Natural killer cell treated with Interleukin-12 subunit alpha and Interleukin-12 subunit beta and Interleukin-15 and Interleukin-18, amount 100 ng/mL, for 72 hours (primary cell): Measurements from ENCODE around the gene DDX18. TPM values are rescaled to one million over a fixed set of nuclear protein-coding genes. Genes with fewer than 3 reads are reported as not detected.
A peak's percentile ranks its signal among the peaks of the same experiment; 100 is the strongest.
"Not testable (repeated sequence)": the region's sequence is repeated elsewhere in the genome, so short reads cannot be mapped to it uniquely, and the experiment has no call there.

ENCODE experiments used
- ATAC-seq, 2 donors: fragments of 150-1000 bp; cut with Tn5 transposase in 1 of 2; sonication (Bioruptor Pico), chemical (Tn5 transposase) in 1 of 2; 2 replicates each; pipeline ENCODE4 v1.10.0; 2021
- DNase-seq: peaks from one replicate; pipeline ENCODE4 v3.0.0; 2022; ENCODE audit warnings: low spot score
- H3K27ac Mint-ChIP-seq, 2 donors: 1 replicate in 1 of 2; 2 replicates in 1 of 2; pipeline ENCODE4 v1.8.0; 2022; ENCODE audit warnings: mixed read lengths in 2 of 2, mild to moderate bottlenecking in 1 of 2, moderate library complexity in 1 of 2
- H3K27me3 Mint-ChIP-seq, 2 donors: 1 replicate in 1 of 2; 2 replicates in 1 of 2; pipeline ENCODE4 v1.8.0; 2022; ENCODE audit warnings: mixed read lengths in 2 of 2
- H3K36me3 Mint-ChIP-seq: one replicate; pipeline ENCODE4 v1.8.0; 2022; ENCODE audit warnings: mixed read lengths
- H3K4me1 Mint-ChIP-seq, 2 donors: 1 replicate in 1 of 2; 2 replicates in 1 of 2; pipeline ENCODE4 v1.8.0; 2022; ENCODE audit warnings: low read depth in 2 of 2, mixed read lengths in 2 of 2, mild to moderate bottlenecking in 1 of 2
- H3K4me3 Mint-ChIP-seq: one replicate; pipeline ENCODE4 v1.8.0; 2022; ENCODE audit warnings: mixed read lengths
- H3K9me3 Mint-ChIP-seq: 2 replicates; pipeline ENCODE4 v1.8.0; 2022; ENCODE audit warnings: mixed read lengths
- total RNA-seq, 2 donors: library from RNA; stranded (reverse); gene quantifications; one replicate each; pipeline ENCODE4 v1.2.3, GENCODE V29; 2022

The DDX18 gene
- total RNA-seq, 2 donors from 2014 or later, result 88.9 to 93.4 TPM

DNA sequence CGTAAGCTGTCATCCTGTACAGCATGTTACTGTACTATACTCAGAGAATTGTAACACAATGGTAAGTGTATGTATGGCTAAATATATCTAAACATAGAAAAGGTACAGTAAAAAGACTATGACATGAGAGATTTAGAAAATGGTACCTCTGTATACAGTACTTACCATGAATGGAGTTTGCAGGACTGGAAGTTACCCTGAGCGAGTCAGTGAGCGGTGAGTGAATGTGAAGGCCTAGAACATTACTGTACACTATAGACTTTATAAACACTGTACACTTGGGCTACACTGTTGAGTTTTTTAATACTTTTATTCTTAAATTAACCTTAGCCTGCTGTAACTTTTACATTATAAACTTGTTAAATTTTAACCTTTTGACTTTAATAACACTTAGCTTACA lies 1.5 kb downstream of the DDX18 start:
- no peaks in the 10 kb centered on the region for H3K9me3 Mint-ChIP-seq
- peaks cover 34 to 36% of the 10 kb centered on the region in 2 donors for H3K4me1 Mint-ChIP-seq
- ATAC-seq (no peak), DNase-seq (no peak)
- H3K27ac Mint-ChIP-seq, result peak overlapping the region; percentile 99
- peak overlapping the region; percentile 98 for H3K4me3 Mint-ChIP-seq
- peaks cover 27% of the 10 kb centered on the region for H3K36me3 Mint-ChIP-seq
- no peaks in the 10 kb centered on the region for H3K27me3 Mint-ChIP-seq

- H3K27me3 Mint-ChIP-seq, result no peaks in the 10 kb centered on the region
- H3K4me3 Mint-ChIP-seq, result no peak overlapping the region
- ATAC-seq (no peak), DNase-seq (no peak)
- no peaks in the 10 kb centered on the region for H3K9me3 Mint-ChIP-seq
- H3K4me1 Mint-ChIP-seq, result peaks cover 34 to 40% of the 10 kb centered on the region in 2 donors
- peak overlapping the region; percentile 2 to 7 for H3K27ac Mint-ChIP-seq
- H3K36me3 Mint-ChIP-seq, result peaks cover 50% of the 10 kb centered on the region
These were observed 4.4 kb downstream of the DDX18 start for GRCh38 chr2:117818921-117819320.

DNA sequence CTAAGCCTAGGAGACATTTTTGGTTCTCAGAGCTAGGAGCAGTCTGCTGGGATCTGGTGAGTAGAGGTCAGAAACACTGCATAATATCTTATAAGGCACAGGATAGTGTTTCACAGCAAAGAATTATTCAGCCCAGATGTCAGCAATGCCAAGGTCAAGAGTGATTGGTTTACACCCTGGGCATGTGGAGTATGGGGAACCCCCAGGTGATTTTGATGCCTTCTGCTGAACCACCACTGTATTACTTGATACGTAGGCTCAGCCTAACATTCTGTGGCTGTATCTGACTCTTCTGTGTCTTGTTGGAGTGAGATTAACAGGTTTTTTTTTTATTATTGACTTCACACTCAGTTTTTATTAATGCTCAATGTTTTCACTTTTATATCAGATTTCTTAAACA lies 6.0 kb downstream of the DDX18 start:
- H3K4me1 Mint-ChIP-seq, result peaks cover 24 to 28% of the 10 kb centered on the region in 2 donors
- H3K4me3 Mint-ChIP-seq, result no peak overlapping the region
- H3K36me3 Mint-ChIP-seq, result peaks cover 49% of the 10 kb centered on the region

GRCh38 chr2:117825437-117825836 lies 10.9 kb downstream of the DDX18 start:
- DNase-seq (no peak), ATAC-seq (no peak)
- Mint-ChIP-seq H3K4me3 (no peak overlapping the region), H3K9me3 (no peaks in the 10 kb centered on the region), H3K27me3 (no peaks in the 10 kb centered on the region), H3K36me3 (peaks cover 69% of the 10 kb centered on the region), H3K27ac (no peak overlapping the region), H3K4me1 (peaks cover 6% of the 10 kb centered on the region in 2 donors)

More for the DNA sequence above, 6.0 kb downstream of the DDX18 start:
- no peaks in the 10 kb centered on the region for H3K9me3 Mint-ChIP-seq
- H3K27me3 Mint-ChIP-seq, result no peaks in the 10 kb centered on the region
- peak; percentile 65 for DNase-seq
- peak; percentile 85 to 91 for ATAC-seq
- peak overlapping the region; percentile 9 to 66 for H3K27ac Mint-ChIP-seq

DNA sequence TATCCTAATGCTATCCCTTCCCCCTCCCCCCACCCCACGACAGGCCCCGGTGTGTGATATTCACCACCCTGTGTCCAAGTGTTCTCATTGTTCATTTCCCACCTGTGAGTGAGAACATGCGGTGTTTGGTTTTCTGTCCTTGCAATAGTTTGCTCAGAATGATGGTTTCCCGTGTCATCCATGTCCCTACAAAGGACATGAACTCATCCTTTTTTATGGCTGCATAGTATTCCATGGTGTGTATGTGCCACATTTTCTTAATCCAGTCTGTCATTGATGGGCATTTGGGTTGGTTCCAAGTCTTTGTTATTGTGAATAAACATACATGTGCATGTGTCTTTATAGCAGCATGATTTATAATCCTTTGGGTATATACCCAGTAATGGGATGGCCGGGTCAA lies 13.0 kb downstream of the DDX18 start:
- DNase-seq, H3K4me1 Mint-ChIP-seq, H3K27me3 Mint-ChIP-seq, ATAC-seq, H3K27ac Mint-ChIP-seq, H3K4me3 Mint-ChIP-seq, H3K9me3 Mint-ChIP-seq: not testable (repeated sequence)
- H3K36me3 Mint-ChIP-seq, result peaks cover 63% of the 10 kb centered on the region

- no peak overlapping the region for H3K27ac Mint-ChIP-seq
- H3K36me3 Mint-ChIP-seq, result peaks cover 52% of the 10 kb centered on the region
These were observed 14.4 kb downstream of the DDX18 start for GRCh38 chr2:117828870-117829269.

DNA sequence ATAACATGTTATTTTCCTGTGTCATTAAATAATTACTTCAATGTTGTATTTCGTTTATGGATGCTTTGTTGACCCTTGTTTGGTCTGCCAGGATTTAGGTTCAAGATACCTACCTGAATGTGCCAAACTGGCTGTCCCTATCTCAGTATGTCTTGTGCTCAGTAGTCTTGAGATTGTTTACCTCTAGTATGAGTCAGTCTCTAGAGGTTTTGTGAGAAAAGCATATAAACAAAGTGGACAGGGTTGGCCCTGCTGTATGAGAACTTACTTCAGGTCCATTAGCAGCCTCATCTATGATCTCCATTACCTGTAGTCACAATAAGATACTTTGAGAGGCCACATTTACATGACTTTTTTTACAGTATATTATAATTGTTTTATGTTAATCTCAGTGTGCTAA lies 17.8 kb downstream of the DDX18 start:
- Mint-ChIP-seq H3K4me3 (no peak overlapping the region), H3K4me1 (peaks cover 11 to 17% of the 10 kb centered on the region in 2 donors), H3K36me3 (peaks cover 30% of the 10 kb centered on the region), H3K27ac (no peak overlapping the region), H3K9me3 (no peaks in the 10 kb centered on the region), H3K27me3 (no peaks in the 10 kb centered on the region)
- no peak for DNase-seq
- no peak for ATAC-seq

More at GRCh38 chr2:117828870-117829269, 14.4 kb downstream of the DDX18 start:
- Mint-ChIP-seq H3K27me3 (no peaks in the 10 kb centered on the region), H3K4me1 (peaks cover 0 to 5% of the 10 kb centered on the region in 2 donors), H3K4me3 (no peak overlapping the region), H3K9me3 (no peaks in the 10 kb centered on the region)
- ATAC-seq (no peak), DNase-seq (no peak)

- DNase-seq (no peak), ATAC-seq (no peak)
- H3K4me3 Mint-ChIP-seq, result no peak overlapping the region
- peaks cover 26% of the 10 kb centered on the region for H3K36me3 Mint-ChIP-seq
- peaks cover 11 to 20% of the 10 kb centered on the region in 2 donors for H3K4me1 Mint-ChIP-seq
- no peaks in the 10 kb centered on the region for H3K9me3 Mint-ChIP-seq
- H3K27me3 Mint-ChIP-seq, result no peaks in the 10 kb centered on the region
- H3K27ac Mint-ChIP-seq, result no peak overlapping the region
These were observed 18.6 kb downstream of the DDX18 start for GRCh38 chr2:117832905-117833613.

DNA sequence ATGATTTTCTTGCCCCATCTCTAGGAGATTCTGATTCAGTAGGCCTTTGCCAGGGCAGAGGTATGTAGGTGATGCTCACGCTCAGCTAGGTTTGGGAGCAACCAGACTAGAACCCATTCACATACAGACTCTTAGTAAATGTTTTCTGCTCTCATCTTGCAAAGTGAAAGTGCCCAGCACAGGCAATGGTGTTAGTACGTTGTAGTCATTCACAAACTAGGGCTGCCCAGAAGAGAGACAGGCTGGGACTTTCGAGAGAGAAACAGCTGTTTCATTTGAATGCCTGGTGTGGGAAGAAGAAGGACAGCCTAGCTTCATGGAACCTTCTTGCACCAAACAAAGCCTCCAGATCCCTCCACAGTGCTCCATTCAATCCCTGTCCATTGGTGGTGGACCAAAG lies 19.4 kb downstream of the DDX18 start:
- no peak for DNase-seq
- Mint-ChIP-seq H3K27ac (no peak overlapping the region), H3K27me3 (no peaks in the 10 kb centered on the region), H3K4me1 (peaks cover 11 to 20% of the 10 kb centered on the region in 2 donors), H3K9me3 (no peaks in the 10 kb centered on the region), H3K4me3 (no peak overlapping the region), H3K36me3 (peaks cover 21% of the 10 kb centered on the region)
- ATAC-seq, result peak in 1 of 2 donors; percentile 4

DNA sequence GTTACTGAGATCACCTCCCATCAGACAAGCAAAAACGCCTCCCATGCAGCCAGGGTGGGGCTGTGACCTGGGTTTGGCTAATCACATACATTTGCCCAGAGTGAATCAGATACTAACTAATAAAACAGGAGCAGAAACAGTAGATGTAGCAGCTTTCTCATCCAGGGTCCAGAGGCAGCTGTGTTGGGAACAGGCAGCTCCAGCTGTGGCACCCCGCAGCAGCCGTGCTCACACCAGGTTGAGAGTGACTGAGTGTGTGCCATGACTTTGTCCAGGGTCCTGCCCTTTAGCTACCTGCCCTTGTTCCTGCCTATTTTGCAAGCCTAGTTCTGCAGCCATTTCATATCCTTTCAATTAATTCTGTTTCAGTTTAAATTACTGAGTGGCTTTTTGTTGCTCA lies 20.5 kb downstream of the DDX18 start:
- Mint-ChIP-seq H3K4me3 (no peak overlapping the region), H3K27me3 (no peaks in the 10 kb centered on the region), H3K27ac (peak overlapping the region in 1 of 2 donors; percentile 88)

GRCh38 chr2:117835990-117836760 lies 21.7 kb downstream of the DDX18 start:
- DNase-seq (peak; percentile 77), ATAC-seq (peak; percentile 77 to 86)
- Mint-ChIP-seq H3K4me1 (peaks cover 11 to 20% of the 10 kb centered on the region in 2 donors), H3K27ac (peak overlapping the region in 1 of 2 donors; percentile 88), H3K27me3 (no peaks in the 10 kb centered on the region), H3K4me3 (peak overlapping the region; percentile 90), H3K36me3 (peaks cover 7% of the 10 kb centered on the region), H3K9me3 (no peaks in the 10 kb centered on the region)

More for the DNA sequence above, 20.5 kb downstream of the DDX18 start:
- Mint-ChIP-seq H3K9me3 (no peaks in the 10 kb centered on the region), H3K4me1 (peaks cover 11 to 20% of the 10 kb centered on the region in 2 donors), H3K36me3 (peaks cover 11% of the 10 kb centered on the region)
- DNase-seq (no peak), ATAC-seq (no peak)

DNA sequence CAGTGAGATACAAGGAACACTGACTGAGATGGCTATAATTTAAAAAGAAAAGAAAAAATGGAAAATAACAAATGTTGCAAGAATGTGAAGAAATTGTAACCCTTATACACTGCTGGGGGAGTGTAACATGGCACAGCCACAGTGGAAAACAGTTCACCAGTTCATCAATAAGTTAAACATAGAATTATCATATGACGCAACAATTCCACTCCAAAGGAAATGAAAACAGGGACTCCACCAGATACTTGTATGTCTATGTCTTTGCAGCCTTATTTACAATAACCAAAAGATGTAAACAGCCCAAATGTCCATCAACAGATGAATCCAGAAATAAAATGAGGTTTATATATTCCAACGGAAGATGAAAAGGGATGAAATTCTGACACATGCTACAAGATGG lies 30.8 kb downstream of the DDX18 start:
- H3K4me3 Mint-ChIP-seq, result no peak overlapping the region
- DNase-seq (no peak), ATAC-seq (no peak)
- peaks cover 27 to 46% of the 10 kb centered on the region in 2 donors for H3K27me3 Mint-ChIP-seq
- H3K27ac Mint-ChIP-seq, result no peak overlapping the region
- no peaks in the 10 kb centered on the region for H3K4me1 Mint-ChIP-seq
- H3K9me3 Mint-ChIP-seq, result no peaks in the 10 kb centered on the region
- H3K36me3 Mint-ChIP-seq, result no peaks in the 10 kb centered on the region

GRCh38 chr2:117850015-117850414 lies 35.5 kb downstream of the DDX18 start:
- no peak overlapping the region for H3K4me3 Mint-ChIP-seq
- ATAC-seq (no peak), DNase-seq (no peak)
- peaks cover 48 to 81% of the 10 kb centered on the region in 2 donors for H3K27me3 Mint-ChIP-seq
- no peaks in the 10 kb centered on the region for H3K4me1 Mint-ChIP-seq
- no peaks in the 10 kb centered on the region for H3K36me3 Mint-ChIP-seq
- H3K27ac Mint-ChIP-seq, result no peak overlapping the region
- H3K9me3 Mint-ChIP-seq, result no peaks in the 10 kb centered on the region

DNA sequence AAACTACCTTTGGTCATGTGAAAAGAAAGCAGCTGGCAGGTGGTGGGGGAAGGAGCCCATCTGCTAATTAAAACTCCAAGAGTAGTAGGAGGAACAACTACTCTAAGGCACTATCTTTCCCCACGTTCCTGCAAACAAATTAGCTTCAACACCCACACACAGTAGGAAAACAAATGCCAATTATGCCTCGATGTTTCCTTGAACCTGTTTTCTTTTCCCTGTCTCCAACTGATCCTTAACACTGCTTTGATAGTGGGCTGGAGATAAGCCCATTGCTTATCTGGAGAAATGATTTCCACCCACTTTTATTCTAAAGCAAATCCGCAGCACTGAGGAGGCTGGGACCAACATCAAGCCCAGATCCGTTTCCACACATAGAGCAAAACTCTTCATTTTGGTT lies 36.0 kb downstream of the DDX18 start:
- Mint-ChIP-seq H3K27ac (no peak overlapping the region), H3K27me3 (peaks cover 46 to 77% of the 10 kb centered on the region in 2 donors), H3K4me3 (no peak overlapping the region)

More for the DNA sequence above, 36.0 kb downstream of the DDX18 start:
- ATAC-seq, result no peak
- no peaks in the 10 kb centered on the region for H3K9me3 Mint-ChIP-seq
- H3K4me1 Mint-ChIP-seq, result no peaks in the 10 kb centered on the region
- DNase-seq, result no peak
- H3K36me3 Mint-ChIP-seq, result no peaks in the 10 kb centered on the region
